Heart left ventricle (tissue), 13 donors: ENCODE results near the gene TRDMT1.

Experiments used
- CTCF ChIP-seq, 12 donors: fragments of 200-600 bp; sonication (generic) in 4 of 12; IDR thresholded peaks; one replicate each; pipeline versions ENCODE4 v1.5.0 to v1.8.0; 2018 to 2022; ENCODE audit warnings: antibody characterized with exemption in 12 of 12, mild to moderate bottlenecking in 5 of 12
- POLR2A ChIP-seq, 2 donors: fragments of 450-650 bp; IDR thresholded peaks; one replicate each; pipeline ENCODE4 v1.6.1; 2017; ENCODE audit warnings: antibody characterized with exemption in 2 of 2, mild to moderate bottlenecking in 2 of 2, moderate library complexity in 2 of 2
- donor health status: ischemic (EF 13 %, LVEDD 7.1; RV severe dilation, severe dysfunction).
- donor health status: DM: no; HTN: yes; CAD: no.
- donor health status: DM: no; HTN: no; CAD: no.
- donor health status: ischemic (EF 25% LVEDD 6.9; RV normal size, moderate dysfunction).
- donor health status: ischemic (EF 25% LVEDD 5.7; RV mildly dilated, moderate dysfunction).
- donor health status: ischemic (EF 35%, LVEDD 5.7; RV mildly dilated, moderate dysfunction).
- donor health status: nonischemic (EF 11% LVEDD 7.7; RV severe dilation, severe dysfunction).
- donor health status: DM: yes; HTN: yes; CAD: no.
- donor health status: PGD.
- donor health status: ischemic (EF 29% LVEDD 5.4; RV normal size, mild dysfunction).
- donor health status: nonischemic (EF 23%, LVEDD 6.1; RV moderate dilation, normal function).

- no peak for TF ChIP-seq POLR2A (IDR thresholded peaks at IDR 0.05)
- no peak for TF ChIP-seq CTCF (IDR thresholded peaks at IDR 0.05)
These were observed 67.2 kb downstream of the TRDMT1 start for GRCh38 chr10:17134282-17134681.
